CD4-positive, alpha-beta T cell treated with Interferon alpha-2 for 1 hour (primary cell): Measurements from ENCODE around the gene DIAPH2.

Experiments
- DNase-seq, 2 donors: peaks; one replicate each; pipeline ENCODE4 v3.0.0-alpha.2; 2020 to 2022

Gene DIAPH2

GRCh38 chrX:97211070-97211469 lies 526.4 kb downstream of the DIAPH2 start:
- DNase-seq, result no peak

GRCh38 chrX:97215186-97215585 lies 530.5 kb downstream of the DIAPH2 start:
- DNase-seq, result no peak

GRCh38 chrX:97224148-97224547 lies 539.5 kb downstream of the DIAPH2 start:
- no peak for DNase-seq

GRCh38 chrX:97229318-97229717 lies 544.7 kb downstream of the DIAPH2 start:
- DNase-seq, result no peak

GRCh38 chrX:97230948-97231347 lies 546.3 kb downstream of the DIAPH2 start:
- no peak for DNase-seq

- DNase-seq, result no peak
These were observed 549.9 kb downstream of the DIAPH2 start for GRCh38 chrX:97234471-97235081.

- DNase-seq, result no peak
These were observed 554.0 kb downstream of the DIAPH2 start for GRCh38 chrX:97238632-97239031.

- no peak for DNase-seq
These were observed 567.5 kb downstream of the DIAPH2 start for GRCh38 chrX:97252111-97252510.

GRCh38 chrX:97260679-97261078 lies 576.0 kb downstream of the DIAPH2 start:
- no peak for DNase-seq

GRCh38 chrX:97266406-97267121 lies 581.9 kb downstream of the DIAPH2 start:
- DNase-seq, result no peak

GRCh38 chrX:97267396-97268181 lies 582.9 kb downstream of the DIAPH2 start:
- no peak for DNase-seq

- no peak for DNase-seq
These were observed 583.6 kb downstream of the DIAPH2 start for GRCh38 chrX:97268182-97268680.

GRCh38 chrX:97284531-97284930 lies 599.9 kb downstream of the DIAPH2 start:
- DNase-seq, result no peak

- no peak for DNase-seq
These were observed 605.6 kb downstream of the DIAPH2 start for GRCh38 chrX:97290199-97290598.

- DNase-seq, result no peak
These were observed 609.4 kb downstream of the DIAPH2 start for GRCh38 chrX:97294041-97294440.

GRCh38 chrX:97295954-97296353 lies 611.3 kb downstream of the DIAPH2 start:
- no peak for DNase-seq

- DNase-seq, result no peak
These were observed 622.3 kb downstream of the DIAPH2 start for GRCh38 chrX:97306771-97307470.

GRCh38 chrX:97308171-97308570 lies 623.5 kb downstream of the DIAPH2 start:
- no peak for DNase-seq

GRCh38 chrX:97309487-97310116 lies 625.0 kb downstream of the DIAPH2 start:
- no peak for DNase-seq

- no peak for DNase-seq
These were observed 625.7 kb downstream of the DIAPH2 start for GRCh38 chrX:97310373-97310772.

- no peak for DNase-seq
These were observed 626.6 kb downstream of the DIAPH2 start for GRCh38 chrX:97311066-97311778.

- no peak for DNase-seq
These were observed 629.7 kb downstream of the DIAPH2 start for GRCh38 chrX:97314345-97314744.
